PFSK-1 (cell line): Measurements from ENCODE around the gene HSBP1.

ENCODE experiments used
- FOXP2 ChIP-seq: optimal IDR thresholded peaks from 2 replicates; pipeline ENCODE3; 2011; ENCODE audit warnings: borderline replicate concordance, control low read depth, inconsistent platforms; ENCODE audit not compliant: insufficient read depth; ENCODE audit errors: extremely low read length, extremely low read depth
- POLR2AphosphoS5 ChIP-seq: IDR thresholded peaks from 2 replicates; pipeline ENCODE4 v1.6.1; 2012; ENCODE audit warnings: low read depth, mild to moderate bottlenecking, control low read depth, low read length, moderate library complexity
- REST ChIP-seq, 2 experiments: IDR thresholded peaks; 2 replicates each; pipeline versions ENCODE4 v1.6.1 to v1.8.0; 2011 to 2012; ENCODE audit warnings: low read depth in 2 of 2, low read length in 2 of 2, control low read depth in 1 of 2, inconsistent platforms in 1 of 2, mild to moderate bottlenecking in 1 of 2, moderate library complexity in 1 of 2; ENCODE audit not compliant: insufficient read depth in 1 of 2
- SIN3A ChIP-seq: IDR thresholded peaks from 2 replicates; pipeline ENCODE4 v1.6.1; 2012; ENCODE audit warnings: mild to moderate bottlenecking, low read length, moderate library complexity, borderline replicate concordance; ENCODE audit not compliant: insufficient read depth
- TAF1 ChIP-seq: IDR thresholded peaks from 2 replicates; pipeline ENCODE4 v1.6.1; 2012; ENCODE audit warnings: low read length, control low read depth, borderline replicate concordance; ENCODE audit not compliant: insufficient read depth

The HSBP1 gene

GRCh38 chr16:83833921-83834320 is 26.1 kb downstream of the HSBP1 start:
- TF ChIP-seq POLR2AphosphoS5, result no peak
- no peak for TF ChIP-seq TAF1
- no peak for TF ChIP-seq FOXP2
- TF ChIP-seq REST (IDR thresholded peaks at IDR 0.05; ENCODE audit: insufficient read depth in 1 of 2, low read depth in 2 of 2, low read length in 2 of 2), result no peak
- TF ChIP-seq SIN3A, result no peak

GRCh38 chr16:83835586-83836566 is 28.1 kb downstream of the HSBP1 start:
- no peak for TF ChIP-seq SIN3A
- TF ChIP-seq POLR2AphosphoS5, result no peak
- TF ChIP-seq TAF1, result no peak
- no peak for TF ChIP-seq REST (IDR thresholded peaks at IDR 0.05; ENCODE audit: insufficient read depth in 1 of 2, low read depth in 2 of 2, low read length in 2 of 2)
- TF ChIP-seq FOXP2, result no peak

GRCh38 chr16:83837566-83837965 is 29.8 kb downstream of the HSBP1 start:
- no peak for TF ChIP-seq SIN3A
- TF ChIP-seq FOXP2, result no peak
- TF ChIP-seq REST (IDR thresholded peaks at IDR 0.05; ENCODE audit: insufficient read depth in 1 of 2, low read depth in 2 of 2, low read length in 2 of 2), result no peak
- no peak for TF ChIP-seq TAF1
- no peak for TF ChIP-seq POLR2AphosphoS5

GRCh38 chr16:83838151-83838550 is 30.4 kb downstream of the HSBP1 start:
- TF ChIP-seq REST (IDR thresholded peaks at IDR 0.05; ENCODE audit: insufficient read depth in 1 of 2, low read depth in 2 of 2, low read length in 2 of 2) (no peak), SIN3A (no peak), POLR2AphosphoS5 (no peak), TAF1 (no peak), FOXP2 (no peak)
